IMR-90 (cell line): Measurements from ENCODE around the gene ARID3C. TPM values are rescaled to one million over a fixed set of nuclear protein-coding genes. Genes with fewer than 3 reads are reported as not detected.

ENCODE experiments used
- ATAC-seq: fragments of 200-7000 bp; cut with Tn5 transposase; 2 replicates; pipeline ENCODE4 v1.9.1; 2020; ENCODE audit warnings: low read depth, mild to moderate bottlenecking, moderate library complexity
- BruUV-seq: library from RNA; stranded (reverse); fragments of 400-500 nt; replicated peaks from 2 replicates; lab custom pipeline; 2021; lab: Mats Ljungman, UMichigan
- CTCF ChIA-PET: fragments of 300-600 bp; formaldehyde crosslinking; extraction: SDS; loops from one replicate; lab custom pipeline; 2021; ENCODE audit warnings: antibody characterized with exemption; lab: Yijun Ruan, JAX
- POLR2A ChIA-PET: fragments of 300-600 bp; sonication (Branson Sonifier 250); formaldehyde crosslinking; loops from one replicate; lab custom pipeline; 2022; ENCODE audit warnings: antibody characterized with exemption; ENCODE audit not compliant: unreplicated experiment; lab: Charles Lee
- DNase-seq: peaks from one replicate; pipeline ENCODE4 v3.0.0; 2013
- H2AFZ ChIP-seq: replicated peaks from 2 replicates; pipeline ENCODE3; 2013; ENCODE audit warnings: low read length, mild to moderate bottlenecking; ENCODE audit not compliant: poor library complexity
- H2AK5ac ChIP-seq: 2 replicates; pipeline ENCODE4 v1.6.1; 2013; ENCODE audit warnings: low read depth, low read length, inconsistent platforms
- H2AK9ac ChIP-seq: replicated peaks from 2 replicates; pipeline ENCODE3; 2013; ENCODE audit warnings: mild to moderate bottlenecking, low read depth, low read length, moderate library complexity; ENCODE audit not compliant: poor library complexity
- H2BK120ac ChIP-seq: 2 replicates; pipeline ENCODE4 v1.6.1; 2013; ENCODE audit warnings: low read depth, low read length, inconsistent platforms
- H2BK15ac ChIP-seq: 3 replicates; pipeline ENCODE4 v1.6.1; 2013; ENCODE audit warnings: low read depth, low read length, inconsistent platforms
- H2BK20ac ChIP-seq: 2 replicates; pipeline ENCODE4 v1.6.1; 2013; ENCODE audit warnings: low read depth, mild to moderate bottlenecking, inconsistent platforms, low read length, moderate library complexity
- H2BK5ac ChIP-seq: 2 replicates; pipeline ENCODE4 v1.6.1; 2013; ENCODE audit warnings: mild to moderate bottlenecking, low read depth, low read length, inconsistent platforms; ENCODE audit not compliant: poor library complexity, severe bottlenecking
- H3K14ac ChIP-seq: replicated peaks from 2 replicates; pipeline ENCODE4 v1.6.1; 2013; ENCODE audit warnings: low read depth, low read length, inconsistent platforms
- H3K18ac ChIP-seq: 2 replicates; pipeline ENCODE4 v1.6.1; 2013; ENCODE audit warnings: low read depth, low read length, control low read depth
- H3K23ac ChIP-seq: 2 replicates; pipeline ENCODE4 v1.6.1; 2013; ENCODE audit warnings: low read depth, low read length, inconsistent platforms
- H3K27ac ChIP-seq: 2 replicates; pipeline ENCODE4 v1.5.1; 2013; ENCODE audit warnings: mild to moderate bottlenecking, control low read depth, low read length; ENCODE audit not compliant: insufficient read depth
- H3K27me3 ChIP-seq: 2 replicates; pipeline ENCODE4 v1.6.1; 2013; ENCODE audit warnings: low read length; ENCODE audit not compliant: control insufficient read depth, insufficient read depth
- H3K36me3 ChIP-seq: 2 replicates; pipeline ENCODE4 v1.6.1; 2013; ENCODE audit warnings: low read length, mixed read lengths; ENCODE audit not compliant: control insufficient read depth, insufficient read depth
- H3K4ac ChIP-seq: 2 replicates; pipeline ENCODE4 v1.6.1; 2013; ENCODE audit warnings: low read depth, low read length, inconsistent platforms
- H3K4me1 ChIP-seq: 2 replicates; pipeline ENCODE4 v1.6.1; 2013; ENCODE audit warnings: low read length, mixed read lengths; ENCODE audit not compliant: control insufficient read depth, insufficient read depth
- H3K4me2 ChIP-seq: 2 replicates; pipeline ENCODE4 v1.6.1; 2013; ENCODE audit warnings: low read depth, mild to moderate bottlenecking, control low read depth, low read length, moderate library complexity
- H3K4me3 ChIP-seq: 2 replicates; pipeline ENCODE4 v1.5.1; 2013; ENCODE audit warnings: low read depth, mild to moderate bottlenecking, control low read depth, low read length, moderate library complexity; ENCODE audit not compliant: insufficient read depth
- H3K56ac ChIP-seq: 2 replicates; pipeline ENCODE4 v1.6.1; 2013; ENCODE audit warnings: low read length, inconsistent platforms; ENCODE audit not compliant: insufficient read depth; ENCODE audit errors: extremely low read depth
- H3K79me1 ChIP-seq, 2 experiments: 2 replicates each; pipeline ENCODE4 v1.6.1; 2013; ENCODE audit warnings: low read length in 2 of 2, inconsistent platforms in 1 of 2, low read depth in 1 of 2
- H3K9ac ChIP-seq: 2 replicates; pipeline ENCODE4 v1.6.1; 2013; ENCODE audit warnings: low read depth, low read length, control low read depth
- H3K9me1 ChIP-seq: 2 replicates; pipeline ENCODE4 v1.6.1; 2013; ENCODE audit warnings: low read length, inconsistent platforms; ENCODE audit not compliant: insufficient read depth
- H3K9me3 ChIP-seq: 2 replicates; pipeline ENCODE4 v1.6.1; 2013; ENCODE audit warnings: low read length; ENCODE audit not compliant: control insufficient read depth, insufficient read depth
- H4K20me1 ChIP-seq: 2 replicates; pipeline ENCODE4 v1.6.1; 2013; ENCODE audit warnings: low read length, inconsistent platforms; ENCODE audit not compliant: insufficient read depth
- H4K5ac ChIP-seq: 2 replicates; pipeline ENCODE4 v1.6.1; 2013; ENCODE audit warnings: mild to moderate bottlenecking, low read depth, low read length, control low read depth
- H4K8ac ChIP-seq, 2 experiments: 2 replicates each; pipeline ENCODE4 v1.6.1; 2013; ENCODE audit warnings: low read depth in 2 of 2, low read length in 2 of 2, control low read depth in 1 of 2, inconsistent platforms in 1 of 2
- H4K91ac ChIP-seq: 2 replicates; pipeline ENCODE4 v1.6.1; 2013; ENCODE audit warnings: low read depth, low read length, inconsistent platforms; ENCODE audit not compliant: insufficient read depth
- POLR2A ChIP-seq: IDR thresholded peaks from 2 replicates; pipeline ENCODE4 v1.6.1; 2012; ENCODE audit warnings: mild to moderate bottlenecking, low read depth, low read length
- WGBS, 2 experiments: methylation state at CpG; one replicate each; pipeline versions ENCODE4 v1.1.5 to v1.1.7; 2013; ENCODE audit warnings: missing lambda C conversion rate in 2 of 2; ENCODE audit not compliant: insufficient read length in 1 of 2; ENCODE audit errors: extremely low coverage in 2 of 2; 5-methylcytosine and 5-hydroxymethylcytosine counted together
- dilution Hi-C: fragments of 300-500 bp; cut with HindIII; formaldehyde crosslinking; loops from one replicate; pipeline ENCODE4 v1.14.3; 2018; ENCODE audit warnings: low sequenced_read_pairs; ENCODE audit not compliant: unreplicated experiment
- in situ Hi-C: fragments of 300-500 bp; cut with MboI; formaldehyde crosslinking; loops from 3 replicates; pipeline ENCODE4 v1.14.3; 2019; ENCODE audit warnings: low sequenced_read_pairs, inconsistent platforms, mixed read lengths
- intact Hi-C: fragments of 100-400 bp; cut with micrococcal nuclease; formaldehyde crosslinking; loops from 2 replicates; pipeline ENCODE4 v1.10.0; 2022
- polyA plus RNA-seq, 3 experiments: library from polyadenylated mRNA; depleted of rRNA; stranded (reverse); fragments of >200 nt; gene quantifications; 2 replicates each; pipeline ENCODE4 v1.2.3, GENCODE V29; 2012; ENCODE audit warnings: low replicate concordance in 1 of 3
- total RNA-seq: library from RNA; depleted of rRNA; stranded (reverse); fragments of >200 nt; gene quantifications from 2 replicates; pipeline ENCODE4 v1.2.3, GENCODE V29; 2012
- TF ChIP-seq, protein P1 (sequence below): fragments of 150-350 bp; IDR thresholded peaks from 2 replicates; pipeline ENCODE4 v1.6.1; 2016; ENCODE audit warnings: low read depth, mild to moderate bottlenecking, low read length, moderate library complexity, borderline replicate concordance

The ARID3C gene
- total and polyA plus RNA-seq, 2 of the 4 experiments (the other 2 are of a cell fraction) = 0.07 TPM; not detected in 1

GRCh38 chr9:34627716-34628655 lies 880 bp downstream of the ARID3C start:
- Histone ChIP-seq H2BK15ac (no peak overlapping the region), H3K36me3 (no peaks in the 10 kb centered on the region), H4K5ac (no peak overlapping the region), H3K4me1 (0 out of 2 replicates have a peak, but pooled peaks cover 2% of the 10 kb centered on the region), H4K20me1 (no peaks in the 10 kb centered on the region; the same call in 1 of the 2 replicates), H2AK9ac (no peak overlapping the region), H3K79me1 (no peaks in the 10 kb centered on the region), H3K9me3 (no peaks in the 10 kb centered on the region), H3K14ac (no peak overlapping the region), H3K56ac (no peak overlapping the region), H3K4ac (no peak overlapping the region), H3K4me2 (peak overlapping the region; percentile 63; the same call in 1 of the 2 replicates), H3K18ac (no peak overlapping the region), H2AFZ (no peak overlapping the region), H3K23ac (no peak overlapping the region; the same call in 1 of the 2 replicates), H2BK120ac (no peak overlapping the region), H4K8ac (no peak overlapping the region), H3K27ac (no peak overlapping the region), H3K4me3 (no peak overlapping the region), H4K91ac (no peak overlapping the region), H3K9me1 (0 out of 2 replicates have a peak, but pooled peaks cover 4% of the 10 kb centered on the region), H3K9ac (no peak overlapping the region), H3K27me3 (peaks cover 79% of the 10 kb centered on the region), H2AK5ac (no peak overlapping the region), H2BK20ac (no peak overlapping the region), H2BK5ac (no peak overlapping the region)
- ATAC-seq (no peak), DNase-seq (no peak)
- TF ChIP-seq, protein P1, sequence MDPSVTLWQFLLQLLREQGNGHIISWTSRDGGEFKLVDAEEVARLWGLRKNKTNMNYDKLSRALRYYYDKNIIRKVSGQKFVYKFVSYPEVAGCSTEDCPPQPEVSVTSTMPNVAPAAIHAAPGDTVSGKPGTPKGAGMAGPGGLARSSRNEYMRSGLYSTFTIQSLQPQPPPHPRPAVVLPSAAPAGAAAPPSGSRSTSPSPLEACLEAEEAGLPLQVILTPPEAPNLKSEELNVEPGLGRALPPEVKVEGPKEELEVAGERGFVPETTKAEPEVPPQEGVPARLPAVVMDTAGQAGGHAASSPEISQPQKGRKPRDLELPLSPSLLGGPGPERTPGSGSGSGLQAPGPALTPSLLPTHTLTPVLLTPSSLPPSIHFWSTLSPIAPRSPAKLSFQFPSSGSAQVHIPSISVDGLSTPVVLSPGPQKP = no peak
- TF ChIP-seq POLR2A = no peak
- ChIA-PET CTCF (no interaction called here), POLR2A (interaction anchor here (0.7 kb wide), 1 partner anchor 9 kb away, joined by 3 read pairs; no protein-coding TSS in a partner anchor)
- in situ Hi-C loops (no loop called here), dilution Hi-C loops (no loop called here), intact Hi-C loops (no loop called here)
- no TSS peak for BruUV-seq
- WGBS, 2 experiments = 36% methylated on average over 7 of the region's 20 CpGs; no CpG with 5 or more reads in 1 of the 2 experiments
